ENCODE results near the gene MAGI2.

The MAGI2 gene

GRCh38 chr7:78803501-78804127 is 649.9 kb downstream of the MAGI2 start:
- DNase-seq (ENCODE audit: extremely low read depth, low read depth) = no peak
- H3K4me3 ChIP-seq (replicated peaks; ENCODE audit: low read depth, low read length) = no peak overlapping the region
- TF ChIP-seq CTCF (IDR thresholded peaks at IDR 0.05; ENCODE audit: low read depth, low read length, missing control alignments) = no peak

- no peak for DNase-seq (ENCODE audit: extremely low read depth, low read depth)
- TF ChIP-seq CTCF (IDR thresholded peaks at IDR 0.05; ENCODE audit: low read depth, low read length, missing control alignments) = no peak
- no peak overlapping the region for H3K4me3 ChIP-seq (replicated peaks; ENCODE audit: low read depth, low read length)
These were observed 659.4 kb downstream of the MAGI2 start for GRCh38 chr7:78794101-78794500.

- DNase-seq (ENCODE audit: extremely low read depth, low read depth) = no peak
- H3K4me3 ChIP-seq (replicated peaks; ENCODE audit: low read depth, low read length) = no peak overlapping the region
- TF ChIP-seq CTCF (IDR thresholded peaks at IDR 0.05; ENCODE audit: low read depth, low read length, missing control alignments) = no peak
These were observed 660.8 kb downstream of the MAGI2 start for GRCh38 chr7:78792624-78793023.

- no peak overlapping the region for H3K4me3 ChIP-seq (replicated peaks; ENCODE audit: low read depth, low read length)
- no peak for TF ChIP-seq CTCF (IDR thresholded peaks at IDR 0.05; ENCODE audit: low read depth, low read length, missing control alignments)
- no peak for DNase-seq (ENCODE audit: extremely low read depth, low read depth)
These were observed 661.5 kb downstream of the MAGI2 start for GRCh38 chr7:78792006-78792405.

- no peak for TF ChIP-seq CTCF (IDR thresholded peaks at IDR 0.05; ENCODE audit: low read depth, low read length, missing control alignments)
- H3K4me3 ChIP-seq (replicated peaks; ENCODE audit: low read depth, low read length) = no peak overlapping the region
- no peak for DNase-seq (ENCODE audit: extremely low read depth, low read depth)
These were observed 665.0 kb downstream of the MAGI2 start for GRCh38 chr7:78788464-78788863.

GRCh38 chr7:78787854-78788253 is 665.6 kb downstream of the MAGI2 start:
- DNase-seq (ENCODE audit: extremely low read depth, low read depth) = no peak
- TF ChIP-seq CTCF (IDR thresholded peaks at IDR 0.05; ENCODE audit: low read depth, low read length, missing control alignments) = no peak
- H3K4me3 ChIP-seq (replicated peaks; ENCODE audit: low read depth, low read length) = no peak overlapping the region

- TF ChIP-seq CTCF (IDR thresholded peaks at IDR 0.05; ENCODE audit: low read depth, low read length, missing control alignments) = no peak
- no peak overlapping the region for H3K4me3 ChIP-seq (replicated peaks; ENCODE audit: low read depth, low read length)
- DNase-seq (ENCODE audit: extremely low read depth, low read depth) = no peak
These were observed 667.4 kb downstream of the MAGI2 start for GRCh38 chr7:78786055-78786454.

Measured in HFF-Myc (cell line).